GM18858 (cell line): Measurements from ENCODE around the gene DLGAP5.

Source experiments
- ATAC-seq: cut with Tn5 transposase; IDR thresholded peaks from one replicate; pipeline ENCODE4 v1.9.1; 2021; ENCODE audit not compliant: unreplicated experiment

The DLGAP5 gene

GRCh38 chr14:55116246-55117030, 74.9 kb downstream of the DLGAP5 start:
- no peak for ATAC-seq

- no peak for ATAC-seq
These were observed 75.5 kb downstream of the DLGAP5 start for GRCh38 chr14:55115861-55116245.

- ATAC-seq = no peak
These were observed 75.9 kb downstream of the DLGAP5 start for GRCh38 chr14:55115460-55115859.

GRCh38 chr14:55114720-55115119, 76.7 kb downstream of the DLGAP5 start:
- no peak for ATAC-seq

- no peak for ATAC-seq
These were observed 80.2 kb downstream of the DLGAP5 start for GRCh38 chr14:55111122-55111708.

GRCh38 chr14:55109836-55110235, 81.5 kb downstream of the DLGAP5 start:
- ATAC-seq = no peak

GRCh38 chr14:55107766-55108554, 83.4 kb downstream of the DLGAP5 start:
- no peak for ATAC-seq

GRCh38 chr14:55105991-55106390, 85.4 kb downstream of the DLGAP5 start:
- no peak for ATAC-seq

- ATAC-seq = no peak
These were observed 87.1 kb downstream of the DLGAP5 start for GRCh38 chr14:55103971-55104954.

- no peak for ATAC-seq
These were observed 88.3 kb downstream of the DLGAP5 start for GRCh38 chr14:55103005-55103640.

- ATAC-seq = peak; percentile 54
These were observed 89.2 kb downstream of the DLGAP5 start for GRCh38 chr14:55102141-55102621.

GRCh38 chr14:55101698-55102097, 89.7 kb downstream of the DLGAP5 start:
- no peak for ATAC-seq

- no peak for ATAC-seq
These were observed 91.6 kb downstream of the DLGAP5 start for GRCh38 chr14:55099756-55100155.

- ATAC-seq = no peak
These were observed 92.9 kb downstream of the DLGAP5 start for GRCh38 chr14:55098561-55098898.
